Head of caudate nucleus (tissue), 42 donors: ENCODE measurements around the gene WWP2.
"Not testable (repeated sequence)": the region's sequence is repeated elsewhere in the genome, so short reads cannot be mapped to it uniquely, and the experiment has no call there.

Experiments
- DNase-seq, 42 donors: peaks; one replicate each; pipeline versions ENCODE4 v3.0.0 to v3.0.0-alpha.2; 2020 to 2021; ENCODE audit warnings: mixed read lengths in 7 of 42
- intact Hi-C: fragments of 100-400 bp; cut with DNase I; formaldehyde crosslinking; loops from one replicate; pipeline ENCODE4 v1.15.0; 2022

The WWP2 gene

DNA sequence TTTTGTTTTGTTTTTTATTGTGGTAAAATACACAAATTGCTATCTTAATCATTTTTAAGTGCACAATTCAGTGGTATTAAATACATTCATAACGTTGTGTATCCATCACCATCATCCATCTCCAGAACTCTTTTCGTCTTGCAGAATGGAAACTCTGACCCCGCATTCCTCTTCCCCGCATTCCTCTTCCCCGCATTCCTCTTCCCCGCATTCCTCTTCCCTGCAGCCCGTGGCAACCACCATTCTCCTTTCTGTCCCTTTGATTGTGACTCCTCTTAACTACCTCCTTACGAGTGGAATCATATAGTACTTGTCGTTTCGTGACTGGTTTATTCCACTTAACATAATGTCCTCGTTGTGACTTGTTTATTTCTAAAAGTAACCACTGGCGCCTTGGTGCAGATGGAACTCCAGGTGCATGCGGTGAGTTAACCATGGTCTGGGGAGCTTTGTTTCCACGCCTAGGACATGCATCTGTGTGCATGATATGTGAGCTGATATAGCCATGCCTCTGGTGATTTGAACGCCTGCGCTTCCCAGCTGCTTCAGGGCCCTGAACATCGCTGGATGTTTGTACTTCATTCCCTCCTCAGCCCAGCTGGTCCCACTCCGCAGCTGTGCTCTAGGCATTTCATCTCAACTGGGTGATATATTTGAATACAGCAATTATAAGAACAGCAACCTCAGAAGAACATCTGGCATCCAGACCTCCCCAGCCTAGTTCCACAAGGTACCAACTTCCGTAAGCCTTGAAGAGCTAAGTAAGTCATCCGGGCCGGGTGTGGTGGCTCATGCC lies 181.3 kb downstream of the WWP2 start:
- intact Hi-C loops = not testable (repeated sequence)
- peak in 1 of 42 donors; percentile 14 for DNase-seq

DNA sequence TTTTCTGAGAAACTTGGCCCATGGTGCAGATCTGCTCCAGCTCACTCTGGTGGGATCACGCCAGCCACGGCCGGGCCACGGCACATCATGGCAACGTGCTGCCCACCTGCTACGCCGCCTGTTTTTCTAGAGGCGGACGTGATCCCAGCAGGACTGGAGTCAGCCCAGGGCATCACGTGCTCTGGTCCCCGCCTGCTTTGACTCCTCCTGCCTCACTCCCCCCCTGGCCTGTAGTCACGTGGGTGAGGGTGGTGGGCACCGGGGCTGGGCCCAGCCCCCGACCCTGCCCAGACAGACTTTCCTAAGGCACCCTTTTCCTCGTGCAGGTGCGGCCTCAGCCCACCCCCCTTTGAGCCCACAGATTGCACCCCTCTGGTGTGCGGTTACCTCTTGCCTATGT lies 188.3 kb downstream of the WWP2 start:
- intact Hi-C loops, DNase-seq: not testable (repeated sequence)

DNA sequence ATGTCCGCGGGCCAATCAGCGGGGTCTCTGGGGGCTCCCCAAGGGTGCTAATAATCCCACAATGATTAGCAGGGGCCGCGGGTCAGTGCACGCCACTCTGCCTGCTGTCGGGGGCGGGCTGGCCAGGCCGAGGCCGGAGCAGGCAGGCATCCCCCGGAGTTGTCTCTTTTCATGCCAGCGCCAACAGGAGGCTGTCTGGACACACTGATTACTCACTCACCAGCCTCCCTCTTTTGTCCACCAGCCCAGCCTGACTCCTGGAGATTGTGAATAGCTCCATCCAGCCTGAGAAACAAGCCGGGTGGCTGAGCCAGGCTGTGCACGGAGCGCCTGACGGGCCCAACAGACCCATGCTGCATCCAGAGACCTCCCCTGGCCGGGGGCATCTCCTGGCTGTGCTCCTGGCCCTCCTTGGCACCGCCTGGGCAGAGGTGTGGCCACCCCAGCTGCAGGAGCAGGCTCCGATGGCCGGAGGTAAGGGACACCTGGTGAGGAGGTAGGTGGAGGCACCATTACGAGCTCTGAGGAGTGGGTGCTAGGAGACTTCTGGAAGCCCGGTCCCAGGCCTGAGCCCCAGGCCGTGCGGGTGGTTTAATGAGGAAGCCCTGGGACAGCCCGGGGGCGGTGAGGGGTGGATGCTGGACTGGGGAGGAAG lies 189.0 kb downstream of the WWP2 start, which contains the start of gene CLEC18A:
CLEC18A (plus strand) TSS at position 318 of the 655 bp plus-strand sequence; CDS start at position 351, 33 bp downstream.
- DNase-seq = peak in 1 of 42 donors; percentile 33

DNA sequence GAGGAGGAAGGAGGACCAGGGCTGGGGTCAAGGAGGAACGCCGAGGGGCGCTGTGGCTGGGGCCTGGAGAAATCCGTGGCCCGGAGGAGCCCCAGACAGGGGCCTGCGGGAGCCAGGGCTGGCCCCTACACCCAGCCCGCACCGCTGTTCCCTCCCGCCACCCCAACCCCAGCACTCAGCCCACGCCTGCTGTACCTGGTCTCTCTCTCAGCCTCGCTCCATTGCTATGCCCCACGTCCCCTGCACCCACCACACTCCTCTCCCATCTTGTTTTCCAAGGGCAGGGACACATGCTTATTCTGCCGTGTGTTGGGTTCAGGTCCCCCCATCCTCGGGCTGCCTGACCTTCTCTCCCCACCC lies 189.5 kb downstream of the WWP2 start:
- intact Hi-C loops, DNase-seq: not testable (repeated sequence)

More for the DNA sequence above, 189.0 kb downstream of the WWP2 start, which contains the start of gene CLEC18A:
- intact Hi-C loops = not testable (repeated sequence)

DNA sequence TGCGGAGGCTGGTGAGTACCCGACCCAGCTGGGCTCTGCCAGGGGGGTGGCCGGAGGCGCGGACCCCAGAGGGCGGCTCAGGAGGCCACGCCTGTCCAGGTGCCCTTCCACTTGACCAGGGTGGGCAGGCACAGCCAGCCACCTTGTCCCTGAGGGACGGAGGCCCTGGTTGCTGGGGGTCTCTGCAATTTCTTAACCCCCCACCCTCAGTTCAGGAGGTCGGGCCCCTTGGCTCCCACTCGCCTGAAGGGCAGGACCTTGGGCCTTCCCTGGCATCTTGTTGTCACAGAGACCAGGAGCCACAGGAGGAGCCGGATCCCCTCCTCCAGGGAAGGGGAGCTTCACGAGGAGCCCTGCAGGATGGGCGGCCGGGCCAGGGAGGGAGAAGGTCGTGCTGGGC lies 190.0 kb downstream of the WWP2 start:
- intact Hi-C loops, DNase-seq: not testable (repeated sequence)

GRCh38 chr16:69952572-69953355 lies 190.6 kb downstream of the WWP2 start:
- intact Hi-C loops, DNase-seq: not testable (repeated sequence)

DNA sequence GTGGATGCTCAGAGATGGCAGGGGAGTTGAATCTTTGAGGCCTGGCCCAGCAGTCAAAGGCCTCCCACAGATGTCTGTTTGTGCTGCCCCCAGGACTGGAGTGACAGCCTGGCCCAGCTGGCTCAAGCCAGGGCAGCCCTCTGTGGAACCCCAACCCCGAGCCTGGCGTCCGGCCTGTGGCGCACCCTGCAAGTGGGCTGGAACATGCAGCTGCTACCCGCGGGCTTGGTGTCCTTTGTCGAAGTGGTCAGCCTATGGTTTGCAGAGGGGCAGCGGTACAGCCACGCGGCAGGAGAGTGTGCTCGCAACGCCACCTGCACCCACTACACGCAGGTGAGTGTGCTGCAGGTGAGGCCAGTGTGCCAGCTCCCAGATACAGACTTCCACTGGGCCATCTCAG lies 192.1 kb downstream of the WWP2 start:
- DNase-seq, intact Hi-C loops: not testable (repeated sequence)

- DNase-seq, intact Hi-C loops: not testable (repeated sequence)
These were observed 201.2 kb downstream of the WWP2 start for GRCh38 chr16:69963312-69963711.

GRCh38 chr16:69964960-69965660 lies 203.0 kb downstream of the WWP2 start:
- intact Hi-C loops = not testable (repeated sequence)
- peak in 18 of 42 donors; percentile 6 to 68 (median 32) for DNase-seq

DNA sequence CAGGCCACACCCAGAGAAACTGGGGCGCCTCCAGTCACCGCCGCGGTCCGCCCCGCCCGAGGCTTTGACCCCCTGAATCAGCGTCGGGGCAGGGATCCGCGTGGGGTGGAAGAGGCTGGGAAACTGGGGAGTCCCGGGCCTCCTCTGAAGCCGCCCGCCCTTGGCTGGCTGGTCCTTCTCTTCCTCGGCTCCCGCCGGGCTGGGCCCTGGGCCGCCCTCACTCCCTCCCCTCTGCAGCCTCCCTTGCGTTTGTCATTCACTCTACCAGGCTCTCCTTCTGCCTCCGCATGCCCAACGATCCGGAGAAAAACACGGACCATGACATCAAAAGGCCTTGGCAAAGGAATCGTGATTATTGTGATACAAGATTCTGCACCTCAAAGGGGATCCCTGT lies 203.5 kb downstream of the WWP2 start:
- intact Hi-C loops, DNase-seq: not testable (repeated sequence)

GRCh38 chr16:69967688-69968087 lies 205.6 kb downstream of the WWP2 start:
- DNase-seq, intact Hi-C loops: not testable (repeated sequence)

DNA sequence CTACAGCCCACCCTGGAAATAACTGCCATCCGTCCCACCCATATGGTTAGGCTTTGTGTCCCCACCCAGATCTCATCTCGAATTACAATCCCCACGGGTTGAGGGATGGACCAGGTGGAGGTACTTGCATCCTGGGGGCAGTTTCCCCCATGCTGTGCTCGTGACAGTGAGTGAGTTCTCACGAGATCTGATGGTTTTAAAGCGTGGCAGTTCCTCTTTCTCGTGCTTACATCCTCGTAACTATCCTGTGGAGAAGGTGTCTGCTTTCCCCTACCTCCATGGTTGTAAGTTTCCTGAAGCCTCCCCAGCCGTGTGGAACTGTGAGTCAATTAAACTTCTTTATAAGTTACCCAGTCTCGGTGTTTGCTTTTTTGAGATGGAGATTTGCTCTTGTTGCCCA lies 206.0 kb downstream of the WWP2 start:
- not testable (repeated sequence) for DNase-seq

GRCh38 chr16:69969657-69970056 lies 207.5 kb downstream of the WWP2 start:
- DNase-seq, intact Hi-C loops: not testable (repeated sequence)

More for the DNA sequence above, 206.0 kb downstream of the WWP2 start:
- intact Hi-C loops = not testable (repeated sequence)

- intact Hi-C loops, DNase-seq: not testable (repeated sequence)
These were observed 210.0 kb downstream of the WWP2 start for GRCh38 chr16:69972120-69972519.

- intact Hi-C loops, DNase-seq: not testable (repeated sequence)
These were observed 210.8 kb downstream of the WWP2 start for GRCh38 chr16:69972935-69973334.

- intact Hi-C loops = not testable (repeated sequence)
These were observed 223.1 kb downstream of the WWP2 start for GRCh38 chr16:69985196-69985595.

More at GRCh38 chr16:69985196-69985595, 223.1 kb downstream of the WWP2 start:
- DNase-seq = not testable (repeated sequence)
